ENCODE results near the gene SERPINI1. TPM values are rescaled to one million over a fixed set of nuclear protein-coding genes. Genes with fewer than 3 reads are reported as not detected.

Gene SERPINI1
- total RNA-seq, 6 donors from 2014 or later = 0.89 to 7.9 (median 4.5) TPM

DNA sequence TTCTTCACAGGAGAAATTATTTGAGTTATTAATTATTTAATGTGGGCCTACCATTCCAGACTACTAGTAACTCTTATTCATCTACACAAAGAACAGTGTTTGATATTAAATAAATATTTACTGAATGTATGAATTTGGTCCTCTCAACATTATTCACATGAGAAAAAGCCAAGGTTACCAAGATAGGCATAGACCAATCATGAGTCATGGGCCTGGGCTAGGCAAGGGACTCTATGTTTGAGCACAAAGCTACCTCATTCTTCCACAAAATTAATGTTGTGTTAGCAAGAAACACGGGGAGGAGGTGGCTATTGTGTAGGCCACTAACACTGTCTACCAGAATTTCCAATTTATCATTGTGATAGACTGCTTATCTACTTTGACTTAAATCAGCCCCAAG is 115.7 kb downstream of the SERPINI1 start:
- H3K9me3 ChIP-seq = no peaks in the 10 kb centered on the region
- H3K4me3 ChIP-seq = no peak overlapping the region
- TF ChIP-seq POLR2A (IDR thresholded peaks at IDR 0.05) (no peak), POLR2AphosphoS5 (IDR thresholded peaks at IDR 0.05) (no peak), EP300 (IDR thresholded peaks at IDR 0.05) (no peak)
- TF ChIP-seq, protein P1, sequence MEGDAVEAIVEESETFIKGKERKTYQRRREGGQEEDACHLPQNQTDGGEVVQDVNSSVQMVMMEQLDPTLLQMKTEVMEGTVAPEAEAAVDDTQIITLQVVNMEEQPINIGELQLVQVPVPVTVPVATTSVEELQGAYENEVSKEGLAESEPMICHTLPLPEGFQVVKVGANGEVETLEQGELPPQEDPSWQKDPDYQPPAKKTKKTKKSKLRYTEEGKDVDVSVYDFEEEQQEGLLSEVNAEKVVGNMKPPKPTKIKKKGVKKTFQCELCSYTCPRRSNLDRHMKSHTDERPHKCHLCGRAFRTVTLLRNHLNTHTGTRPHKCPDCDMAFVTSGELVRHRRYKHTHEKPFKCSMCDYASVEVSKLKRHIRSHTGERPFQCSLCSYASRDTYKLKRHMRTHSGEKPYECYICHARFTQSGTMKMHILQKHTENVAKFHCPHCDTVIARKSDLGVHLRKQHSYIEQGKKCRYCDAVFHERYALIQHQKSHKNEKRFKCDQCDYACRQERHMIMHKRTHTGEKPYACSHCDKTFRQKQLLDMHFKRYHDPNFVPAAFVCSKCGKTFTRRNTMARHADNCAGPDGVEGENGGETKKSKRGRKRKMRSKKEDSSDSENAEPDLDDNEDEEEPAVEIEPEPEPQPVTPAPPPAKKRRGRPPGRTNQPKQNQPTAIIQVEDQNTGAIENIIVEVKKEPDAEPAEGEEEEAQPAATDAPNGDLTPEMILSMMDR (IDR thresholded peaks at IDR 0.05) = no peak
- H3K4me1 ChIP-seq = peaks cover 0 to 7% (median 0%) of the 10 kb centered on the region in 4 donors
- ATAC-seq (ENCODE audit: low FRiP score in 2 of 2) (no peak), DNase-seq (no peak)
- no peaks in the 10 kb centered on the region for H3K36me3 ChIP-seq
- 39 to 45% methylated on average over 1 of the region's 1 CpG for WGBS, 2 donors
- no peaks in the 10 kb centered on the region for H3K27me3 ChIP-seq
- H3K27ac ChIP-seq = no peak overlapping the region

DNA sequence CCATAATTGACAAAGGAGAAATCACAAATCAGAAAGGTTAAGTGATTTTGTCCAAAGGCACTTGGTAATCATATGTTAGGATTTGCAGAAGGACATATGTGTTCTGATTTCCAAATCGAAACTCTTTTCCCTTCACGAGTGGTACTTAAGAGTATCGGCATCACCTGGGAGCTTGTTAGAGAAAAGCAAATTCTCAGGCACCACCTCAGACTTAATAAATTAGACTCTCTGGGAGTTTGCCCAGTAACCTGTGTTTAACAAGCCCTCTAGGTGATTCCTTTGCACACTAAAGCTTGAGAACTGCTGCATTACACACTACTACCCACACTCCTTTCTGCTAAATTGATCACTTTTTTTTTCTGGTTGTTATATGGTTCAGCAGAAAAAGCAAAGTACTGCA is 116.2 kb downstream of the SERPINI1 start:
- Histone ChIP-seq H3K9me3 (no peaks in the 10 kb centered on the region), H3K27ac (no peak overlapping the region), H3K4me1 (peaks cover 0 to 7% (median 0%) of the 10 kb centered on the region in 4 donors), H3K27me3 (no peaks in the 10 kb centered on the region), H3K36me3 (no peaks in the 10 kb centered on the region), H3K4me3 (no peak overlapping the region)
- ATAC-seq (ENCODE audit: low FRiP score in 2 of 2) (no peak), DNase-seq (no peak)
- TF ChIP-seq POLR2A (IDR thresholded peaks at IDR 0.05) = no peak
- TF ChIP-seq POLR2AphosphoS5 (IDR thresholded peaks at IDR 0.05) = no peak
- TF ChIP-seq, protein P1 (IDR thresholded peaks at IDR 0.05) = no peak
- TF ChIP-seq EP300 (IDR thresholded peaks at IDR 0.05) = no peak
- WGBS, 2 donors = 72 to 87% methylated on average over 3 of the region's 3 CpGs

DNA sequence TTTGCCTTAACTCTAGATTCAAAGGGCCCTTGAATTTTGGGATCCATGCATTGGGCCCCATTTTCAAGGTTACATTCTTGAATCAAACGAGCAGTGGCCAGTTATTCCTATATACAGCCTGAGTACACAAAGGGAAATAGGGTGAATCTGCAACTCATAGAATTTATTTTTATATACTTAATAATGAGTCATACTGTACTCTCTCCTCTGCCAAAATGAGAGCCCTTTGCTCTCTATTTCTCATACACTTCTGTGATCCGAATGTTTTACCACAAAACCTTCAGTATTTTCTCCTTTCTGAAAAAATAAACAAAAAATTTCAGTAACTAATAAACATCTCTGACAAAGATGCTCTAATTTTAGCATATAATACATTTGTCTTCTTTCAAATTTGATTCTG is 116.7 kb downstream of the SERPINI1 start:
- H3K36me3 ChIP-seq = no peaks in the 10 kb centered on the region
- no peaks in the 10 kb centered on the region for H3K9me3 ChIP-seq
- DNase-seq (no peak), ATAC-seq (ENCODE audit: low FRiP score in 2 of 2) (no peak)
- H3K27ac ChIP-seq = no peak overlapping the region
- TF ChIP-seq EP300 (IDR thresholded peaks at IDR 0.05) (no peak), POLR2A (IDR thresholded peaks at IDR 0.05) (no peak), POLR2AphosphoS5 (IDR thresholded peaks at IDR 0.05) (no peak)
- TF ChIP-seq, protein P1 (IDR thresholded peaks at IDR 0.05) = no peak
- H3K4me1 ChIP-seq = peaks cover 0 to 7% (median 0%) of the 10 kb centered on the region in 4 donors
- H3K4me3 ChIP-seq = no peak overlapping the region
- 47 to 53% methylated on average over 2 of the region's 2 CpGs for WGBS, 2 donors
- H3K27me3 ChIP-seq = no peaks in the 10 kb centered on the region

DNA sequence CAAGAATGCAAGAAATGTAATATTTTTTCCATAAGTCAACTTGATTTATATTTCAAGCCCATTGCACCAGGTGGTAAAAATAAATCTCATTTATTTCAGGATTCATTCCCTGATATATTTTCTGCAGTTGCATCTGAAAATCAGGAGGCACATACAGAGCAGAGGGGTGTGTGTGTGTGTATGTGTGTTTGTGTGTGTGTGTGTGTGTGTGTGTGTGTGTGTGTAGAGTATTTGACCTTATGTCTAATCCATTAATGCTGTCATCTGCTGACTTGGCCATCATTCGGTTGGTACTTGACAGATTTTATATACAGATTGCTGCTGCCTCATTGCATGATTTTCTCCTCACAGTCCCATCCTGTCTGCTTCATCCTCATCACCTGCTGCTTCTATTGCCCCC is 118.5 kb downstream of the SERPINI1 start:
- H3K4me3 ChIP-seq = no peak overlapping the region
- WGBS, 2 donors = 54 to 73% methylated on average over 1 of the region's 1 CpG
- H3K4me1 ChIP-seq = peaks cover 0 to 7% (median 0%) of the 10 kb centered on the region in 4 donors
- TF ChIP-seq EP300 (IDR thresholded peaks at IDR 0.05) (no peak), POLR2AphosphoS5 (IDR thresholded peaks at IDR 0.05) (no peak), POLR2A (IDR thresholded peaks at IDR 0.05) (no peak)
- TF ChIP-seq, protein P1 (IDR thresholded peaks at IDR 0.05) = no peak
- ATAC-seq (ENCODE audit: low FRiP score in 2 of 2) (no peak), DNase-seq (no peak)
- no peaks in the 10 kb centered on the region for H3K36me3 ChIP-seq
- no peaks in the 10 kb centered on the region for H3K9me3 ChIP-seq
- no peaks in the 10 kb centered on the region for H3K27me3 ChIP-seq
- no peak overlapping the region for H3K27ac ChIP-seq

DNA sequence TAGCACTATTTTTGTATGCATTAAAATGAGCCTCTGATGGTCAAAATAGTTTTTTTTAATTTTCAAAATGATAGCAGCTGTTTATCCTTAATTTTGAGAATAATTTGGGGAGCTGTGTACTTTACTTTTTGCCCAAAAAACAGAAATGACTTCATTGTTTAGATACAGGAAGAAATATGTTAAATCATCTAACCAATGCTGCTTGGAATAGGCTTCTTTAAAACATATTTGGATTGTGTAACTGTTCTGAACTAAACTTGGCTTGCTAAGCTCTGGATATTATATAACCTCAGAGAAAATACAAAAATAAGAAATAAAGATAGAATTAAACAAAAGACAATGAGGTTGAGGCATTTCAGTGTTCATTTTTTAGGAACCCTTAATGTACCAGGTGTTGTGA is 119.3 kb downstream of the SERPINI1 start:
- no peak for DNase-seq
- no peak overlapping the region for H3K4me3 ChIP-seq

More for the DNA sequence above, 119.3 kb downstream of the SERPINI1 start:
- peaks cover 0 to 7% (median 0%) of the 10 kb centered on the region in 4 donors for H3K4me1 ChIP-seq
- no peak overlapping the region for H3K27ac ChIP-seq
- H3K36me3 ChIP-seq = no peaks in the 10 kb centered on the region
- H3K9me3 ChIP-seq = no peaks in the 10 kb centered on the region
- ATAC-seq (ENCODE audit: low FRiP score in 2 of 2) = no peak
- TF ChIP-seq POLR2A (IDR thresholded peaks at IDR 0.05) (no peak), POLR2AphosphoS5 (IDR thresholded peaks at IDR 0.05) (no peak), EP300 (IDR thresholded peaks at IDR 0.05) (no peak)
- TF ChIP-seq, protein P1 (IDR thresholded peaks at IDR 0.05) = no peak
- H3K27me3 ChIP-seq = no peaks in the 10 kb centered on the region
